GM19468 (cell line): ENCODE measurements around the gene RGS16.

Experiments used
- ATAC-seq: cut with Tn5 transposase; IDR thresholded peaks from one replicate; pipeline ENCODE4 v1.9.1; 2021; ENCODE audit warnings: mild to moderate bottlenecking, moderate library complexity, moderate number of reproducible peaks; ENCODE audit not compliant: unreplicated experiment; ENCODE audit errors: extremely low read depth

Gene RGS16

DNA sequence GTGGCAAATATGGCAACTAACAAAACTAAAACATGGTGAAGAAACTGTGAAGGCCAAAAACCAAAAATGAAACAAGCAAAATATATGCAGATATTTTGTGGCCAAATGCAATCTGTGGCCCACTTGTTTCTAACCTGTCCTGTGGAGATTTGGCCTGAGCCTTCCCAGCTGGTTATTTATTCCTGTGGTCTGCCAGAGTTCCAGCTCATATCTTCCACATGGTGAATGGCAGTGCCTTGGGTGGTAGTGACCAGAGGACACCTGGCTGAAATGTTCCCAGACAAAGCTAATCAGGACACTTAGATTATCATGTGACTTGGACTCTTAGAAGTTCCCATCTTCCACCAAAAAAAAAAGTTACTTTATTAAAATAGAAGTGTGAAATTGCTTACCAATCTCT lies 54.8 kb downstream of the RGS16 start:
- ATAC-seq = no peak
